GM23338 (cell line): ENCODE data around the gene ANXA8L1.
"Not testable (repeated sequence)": the region's sequence is repeated elsewhere in the genome, so short reads cannot be mapped to it uniquely, and the experiment has no call there.

Source experiments
- CREB1 ChIP-seq: fragments of 250-450 bp; sonication (Bioruptor Pico); IDR thresholded peaks from 2 replicates; pipeline ENCODE4 v1.5.0; 2020; ENCODE audit warnings: low read depth, mild to moderate bottlenecking, moderate library complexity
- CTCF ChIP-seq, 2 experiments: fragments of 200-600 bp in 1 of 2; sonication (generic) in 1 of 2; conservative IDR thresholded peaks; 2 replicates each; pipeline versions ENCODE4 v1.5.1 to v1.6.1; 2016 to 2017; ENCODE audit warnings: antibody characterized with exemption in 2 of 2, low read depth in 2 of 2, mild to moderate bottlenecking in 2 of 2, moderate library complexity in 1 of 2
- EZH2 ChIP-seq: fragments of 200-600 bp; sonication (generic); IDR thresholded peaks from one replicate; pipeline ENCODE4 v1.8.0; 2017; ENCODE audit warnings: antibody characterized with exemption, mild to moderate bottlenecking, low read depth; ENCODE audit not compliant: unreplicated experiment
- EZH2phosphoT487 ChIP-seq: fragments of 200-600 bp; sonication (generic); IDR thresholded peaks from one replicate; pipeline ENCODE4 v1.8.1; 2018; ENCODE audit warnings: antibody characterized with exemption; ENCODE audit not compliant: unreplicated experiment
- JUNB ChIP-seq: IDR thresholded peaks from one replicate; pipeline ENCODE4 v1.6.1; 2016; ENCODE audit warnings: antibody characterized with exemption; ENCODE audit not compliant: unreplicated experiment
- NANOG ChIP-seq: IDR thresholded peaks from 2 replicates; pipeline ENCODE4 v1.6.1; 2016; ENCODE audit warnings: antibody characterized with exemption, borderline replicate concordance
- POLR2AphosphoS5 ChIP-seq: IDR thresholded peaks from 2 replicates; pipeline ENCODE4 v1.6.1; 2016; ENCODE audit warnings: antibody characterized with exemption, low read depth
- STAT1 ChIP-seq: IDR thresholded peaks from one replicate; pipeline ENCODE4 v1.6.1; 2016; ENCODE audit warnings: antibody characterized with exemption; ENCODE audit not compliant: unreplicated experiment
- ZNF114 ChIP-seq: fragments of 250-450 bp; sonication (Bioruptor Pico); IDR thresholded peaks from 2 replicates; pipeline ENCODE4 v1.5.0; 2020; ENCODE audit warnings: mild to moderate bottlenecking, moderate library complexity
- ZNF331 ChIP-seq: fragments of 250-450 bp; sonication (Bioruptor Pico); IDR thresholded peaks from 2 replicates; pipeline ENCODE4 v1.5.0; 2020; ENCODE audit warnings: low read depth, mild to moderate bottlenecking, moderate library complexity
- ZNF462 ChIP-seq: fragments of 250-450 bp; sonication (Bioruptor Pico); IDR thresholded peaks from 2 replicates; pipeline ENCODE4 v1.5.0; 2020; ENCODE audit warnings: mild to moderate bottlenecking, moderate library complexity
- TF ChIP-seq, protein P1 (sequence below): IDR thresholded peaks from one replicate; pipeline ENCODE4 v1.6.1; 2018; ENCODE audit warnings: antibody characterized with exemption; ENCODE audit not compliant: unreplicated experiment
- TF ChIP-seq, protein P2 (sequence below): IDR thresholded peaks from 2 replicates; pipeline ENCODE4 v1.6.1; 2016; ENCODE audit warnings: antibody characterized with exemption

GRCh38 chr10:46377651-46378050 lies 2.1 kb downstream of the ANXA8L1 start:
- TF ChIP-seq CTCF (conservative IDR thresholded peaks at IDR 0.05; ENCODE audit: low read depth in 2 of 2); POLR2AphosphoS5; EZH2; NANOG; EZH2phosphoT487; JUNB; ZNF331 (CRISPR knock-in tag); ZNF114 (CRISPR knock-in tag); CREB1 (CRISPR knock-in tag); ZNF462 (CRISPR knock-in tag); STAT1: not testable (repeated sequence)
- TF ChIP-seq, protein P1, sequence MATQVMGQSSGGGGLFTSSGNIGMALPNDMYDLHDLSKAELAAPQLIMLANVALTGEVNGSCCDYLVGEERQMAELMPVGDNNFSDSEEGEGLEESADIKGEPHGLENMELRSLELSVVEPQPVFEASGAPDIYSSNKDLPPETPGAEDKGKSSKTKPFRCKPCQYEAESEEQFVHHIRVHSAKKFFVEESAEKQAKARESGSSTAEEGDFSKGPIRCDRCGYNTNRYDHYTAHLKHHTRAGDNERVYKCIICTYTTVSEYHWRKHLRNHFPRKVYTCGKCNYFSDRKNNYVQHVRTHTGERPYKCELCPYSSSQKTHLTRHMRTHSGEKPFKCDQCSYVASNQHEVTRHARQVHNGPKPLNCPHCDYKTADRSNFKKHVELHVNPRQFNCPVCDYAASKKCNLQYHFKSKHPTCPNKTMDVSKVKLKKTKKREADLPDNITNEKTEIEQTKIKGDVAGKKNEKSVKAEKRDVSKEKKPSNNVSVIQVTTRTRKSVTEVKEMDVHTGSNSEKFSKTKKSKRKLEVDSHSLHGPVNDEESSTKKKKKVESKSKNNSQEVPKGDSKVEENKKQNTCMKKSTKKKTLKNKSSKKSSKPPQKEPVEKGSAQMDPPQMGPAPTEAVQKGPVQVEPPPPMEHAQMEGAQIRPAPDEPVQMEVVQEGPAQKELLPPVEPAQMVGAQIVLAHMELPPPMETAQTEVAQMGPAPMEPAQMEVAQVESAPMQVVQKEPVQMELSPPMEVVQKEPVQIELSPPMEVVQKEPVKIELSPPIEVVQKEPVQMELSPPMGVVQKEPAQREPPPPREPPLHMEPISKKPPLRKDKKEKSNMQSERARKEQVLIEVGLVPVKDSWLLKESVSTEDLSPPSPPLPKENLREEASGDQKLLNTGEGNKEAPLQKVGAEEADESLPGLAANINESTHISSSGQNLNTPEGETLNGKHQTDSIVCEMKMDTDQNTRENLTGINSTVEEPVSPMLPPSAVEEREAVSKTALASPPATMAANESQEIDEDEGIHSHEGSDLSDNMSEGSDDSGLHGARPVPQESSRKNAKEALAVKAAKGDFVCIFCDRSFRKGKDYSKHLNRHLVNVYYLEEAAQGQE: not testable (repeated sequence)
- TF ChIP-seq, protein P2, sequence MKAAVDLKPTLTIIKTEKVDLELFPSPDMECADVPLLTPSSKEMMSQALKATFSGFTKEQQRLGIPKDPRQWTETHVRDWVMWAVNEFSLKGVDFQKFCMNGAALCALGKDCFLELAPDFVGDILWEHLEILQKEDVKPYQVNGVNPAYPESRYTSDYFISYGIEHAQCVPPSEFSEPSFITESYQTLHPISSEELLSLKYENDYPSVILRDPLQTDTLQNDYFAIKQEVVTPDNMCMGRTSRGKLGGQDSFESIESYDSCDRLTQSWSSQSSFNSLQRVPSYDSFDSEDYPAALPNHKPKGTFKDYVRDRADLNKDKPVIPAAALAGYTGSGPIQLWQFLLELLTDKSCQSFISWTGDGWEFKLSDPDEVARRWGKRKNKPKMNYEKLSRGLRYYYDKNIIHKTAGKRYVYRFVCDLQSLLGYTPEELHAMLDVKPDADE: not testable (repeated sequence)
